HUES48 (cell line): Measurements from ENCODE around the gene ARMC9.

Experiments used
- H3K27ac ChIP-seq: one replicate; pipeline ENCODE4 v1.7.0; 2013; ENCODE audit warnings: low read depth, low read length, inconsistent platforms
- H3K27me3 ChIP-seq: 2 replicates; pipeline ENCODE4 v1.6.1; 2013; ENCODE audit warnings: mild to moderate bottlenecking, low read length; ENCODE audit not compliant: control insufficient read depth, insufficient read depth
- H3K36me3 ChIP-seq: 2 replicates; pipeline ENCODE4 v1.6.1; 2013; ENCODE audit warnings: low read length; ENCODE audit not compliant: control insufficient read depth, insufficient read depth
- H3K4me1 ChIP-seq: 2 replicates; pipeline ENCODE4 v1.6.1; 2013; ENCODE audit warnings: mild to moderate bottlenecking, low read length; ENCODE audit not compliant: control insufficient read depth, insufficient read depth
- H3K4me3 ChIP-seq: 2 replicates; pipeline ENCODE4 v1.5.1; 2013; ENCODE audit warnings: mild to moderate bottlenecking, low read depth, low read length
- H3K9ac ChIP-seq: 2 replicates; pipeline ENCODE4 v1.6.1; 2013; ENCODE audit warnings: mild to moderate bottlenecking, low read depth, low read length, moderate library complexity
- H3K9me3 ChIP-seq: 2 replicates; pipeline ENCODE4 v1.6.1; 2013; ENCODE audit warnings: low read length; ENCODE audit not compliant: control insufficient read depth, insufficient read depth

ARMC9 gene

DNA sequence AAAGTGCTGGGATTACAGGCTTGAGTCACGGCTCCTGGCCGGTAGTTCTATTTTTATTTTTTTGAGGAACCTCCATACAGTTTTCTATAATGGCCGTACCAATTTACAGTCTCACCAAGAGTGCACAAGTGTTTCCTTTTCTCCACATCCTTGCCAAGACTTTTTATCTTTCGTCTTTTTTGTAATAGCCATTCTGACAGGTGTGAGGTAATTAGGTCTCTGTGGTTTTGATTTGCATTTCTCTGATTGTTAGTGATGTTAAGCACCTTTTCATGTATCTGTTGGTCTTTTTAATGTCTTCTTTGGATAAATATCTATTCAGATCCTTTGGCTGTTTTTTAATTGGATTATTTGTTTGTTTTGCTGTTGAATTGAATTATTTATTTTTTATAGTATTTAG, 9.3 kb downstream of the ARMC9 start:
- H3K9me3 ChIP-seq, result peaks cover 3% of the 10 kb centered on the region
- H3K27me3 ChIP-seq, result no peaks in the 10 kb centered on the region
- H3K36me3 ChIP-seq, result peaks cover 35% of the 10 kb centered on the region
- no peak overlapping the region for H3K9ac ChIP-seq
- no peak overlapping the region for H3K4me3 ChIP-seq
- no peak overlapping the region for H3K27ac ChIP-seq
- H3K4me1 ChIP-seq, result no peaks in the 10 kb centered on the region

- no peak overlapping the region for H3K9ac ChIP-seq
- H3K4me1 ChIP-seq, result no peaks in the 10 kb centered on the region
- H3K4me3 ChIP-seq, result no peak overlapping the region
- no peak overlapping the region for H3K27ac ChIP-seq
- H3K9me3 ChIP-seq, result no peaks in the 10 kb centered on the region
- H3K36me3 ChIP-seq, result peaks cover 56% of the 10 kb centered on the region
- no peaks in the 10 kb centered on the region for H3K27me3 ChIP-seq
These were observed 12.4 kb downstream of the ARMC9 start for GRCh38 chr2:231210782-231211181.

DNA sequence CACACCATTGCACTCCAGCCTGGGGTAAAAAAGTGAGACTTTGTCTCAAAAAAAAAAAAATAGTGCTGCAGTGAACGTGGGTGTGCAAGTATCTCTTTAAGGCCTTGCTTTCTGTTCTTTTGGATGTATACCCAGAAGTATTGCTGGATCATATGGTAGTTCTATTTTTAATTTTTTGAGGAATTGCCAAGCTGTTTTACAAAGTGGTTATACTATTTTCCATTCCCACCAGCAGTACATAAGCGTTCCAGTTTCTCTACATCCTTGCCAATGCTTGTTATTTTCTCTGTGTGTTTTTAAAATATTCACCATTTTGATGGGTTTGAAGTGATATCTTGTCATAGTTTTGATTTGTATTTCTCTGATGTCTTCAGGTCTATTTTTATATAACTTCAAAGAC, 13.1 kb downstream of the ARMC9 start:
- H3K36me3 ChIP-seq, result peaks cover 56% of the 10 kb centered on the region
- no peaks in the 10 kb centered on the region for H3K4me1 ChIP-seq
- H3K9ac ChIP-seq, result no peak overlapping the region
- no peak overlapping the region for H3K27ac ChIP-seq
- H3K4me3 ChIP-seq, result no peak overlapping the region
- H3K9me3 ChIP-seq, result no peaks in the 10 kb centered on the region
- H3K27me3 ChIP-seq, result no peaks in the 10 kb centered on the region

- H3K27ac ChIP-seq, result no peak overlapping the region
These were observed 14.0 kb downstream of the ARMC9 start for GRCh38 chr2:231212329-231212845.

DNA sequence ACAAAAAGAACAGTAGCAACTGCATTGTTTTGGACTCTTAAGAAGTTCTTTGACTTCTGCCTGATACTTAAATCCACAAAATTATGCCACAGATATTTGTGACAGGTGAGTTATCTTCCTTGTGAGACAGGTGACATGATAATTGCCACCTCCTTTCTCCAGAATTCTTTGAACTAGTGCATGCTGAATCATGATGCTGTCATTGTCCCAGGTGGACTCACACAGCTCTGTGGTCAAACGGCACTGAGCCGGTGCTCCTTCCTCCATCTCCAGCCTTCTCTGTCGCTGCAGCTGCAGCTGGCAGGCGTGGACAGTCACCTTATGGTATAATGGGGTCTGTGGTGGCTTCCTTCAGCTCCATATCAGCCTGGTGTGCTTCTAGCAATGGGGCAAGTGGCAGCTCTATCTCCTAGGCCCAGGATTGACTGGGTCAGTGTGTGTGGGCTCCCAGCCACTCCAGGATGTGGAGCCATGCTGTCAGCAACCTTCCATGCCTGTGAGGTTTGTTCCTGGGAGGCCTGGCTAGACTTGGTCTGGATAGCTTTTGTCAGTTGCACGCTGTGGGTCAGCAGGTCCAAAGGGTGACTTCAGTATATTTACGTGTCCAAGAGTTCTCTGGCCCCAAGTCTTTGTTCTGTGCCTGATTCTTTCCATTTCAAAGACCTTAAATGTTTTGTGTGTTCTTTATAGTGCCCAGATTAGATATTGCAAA, 15.7 kb downstream of the ARMC9 start:
- Histone ChIP-seq H3K27ac (no peak overlapping the region), H3K4me3 (no peak overlapping the region), H3K9me3 (no peaks in the 10 kb centered on the region), H3K4me1 (no peaks in the 10 kb centered on the region), H3K27me3 (no peaks in the 10 kb centered on the region), H3K36me3 (peaks cover 62% of the 10 kb centered on the region), H3K9ac (no peak overlapping the region)

More at GRCh38 chr2:231212329-231212845, 14.0 kb downstream of the ARMC9 start:
- Histone ChIP-seq H3K27me3 (no peaks in the 10 kb centered on the region), H3K36me3 (peaks cover 65% of the 10 kb centered on the region), H3K9me3 (no peaks in the 10 kb centered on the region), H3K4me3 (no peak overlapping the region), H3K4me1 (no peaks in the 10 kb centered on the region), H3K9ac (no peak overlapping the region)

DNA sequence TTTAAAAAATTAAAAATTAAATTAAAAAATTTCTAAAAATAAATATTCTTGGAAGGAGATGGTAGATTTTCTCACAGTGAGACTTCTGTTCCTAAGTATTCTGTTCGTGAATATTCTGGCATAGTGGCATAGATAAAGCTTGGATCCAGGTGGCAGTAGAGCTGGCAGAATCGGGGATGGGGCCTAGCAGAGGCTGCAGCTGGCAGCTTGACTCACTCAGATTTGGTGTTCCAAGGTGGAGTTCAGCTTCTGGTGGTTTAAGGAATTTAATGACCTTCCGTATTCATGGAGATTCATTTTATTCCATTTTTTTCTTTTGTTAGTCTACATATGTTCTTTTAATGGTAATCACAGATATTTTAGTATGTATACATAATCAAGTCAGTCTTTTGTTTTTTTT, 19.9 kb downstream of the ARMC9 start:
- Histone ChIP-seq H3K9ac (no peak overlapping the region), H3K36me3 (peaks cover 72% of the 10 kb centered on the region), H3K4me3 (no peak overlapping the region), H3K27ac (no peak overlapping the region), H3K27me3 (no peaks in the 10 kb centered on the region), H3K4me1 (no peaks in the 10 kb centered on the region), H3K9me3 (no peaks in the 10 kb centered on the region)

- Histone ChIP-seq H3K9me3 (no peaks in the 10 kb centered on the region), H3K27ac (no peak overlapping the region), H3K4me1 (no peaks in the 10 kb centered on the region), H3K36me3 (peaks cover 69% of the 10 kb centered on the region), H3K9ac (no peak overlapping the region), H3K4me3 (no peak overlapping the region), H3K27me3 (no peaks in the 10 kb centered on the region)
These were observed 20.9 kb downstream of the ARMC9 start for GRCh38 chr2:231219289-231219688.

- Histone ChIP-seq H3K9ac (no peak overlapping the region), H3K9me3 (no peaks in the 10 kb centered on the region), H3K27ac (no peak overlapping the region), H3K36me3 (peaks cover 60% of the 10 kb centered on the region), H3K4me3 (no peak overlapping the region), H3K4me1 (no peaks in the 10 kb centered on the region), H3K27me3 (no peaks in the 10 kb centered on the region)
These were observed 23.3 kb downstream of the ARMC9 start for GRCh38 chr2:231221761-231222160.

- Histone ChIP-seq H3K36me3 (peaks cover 53% of the 10 kb centered on the region), H3K4me3 (no peak overlapping the region), H3K27ac (no peak overlapping the region), H3K4me1 (0 out of 2 replicates have a peak, but pooled peaks cover under 1% of the 10 kb centered on the region), H3K27me3 (no peaks in the 10 kb centered on the region), H3K9ac (no peak overlapping the region), H3K9me3 (no peaks in the 10 kb centered on the region)
These were observed 24.0 kb downstream of the ARMC9 start for GRCh38 chr2:231222318-231223000.

DNA sequence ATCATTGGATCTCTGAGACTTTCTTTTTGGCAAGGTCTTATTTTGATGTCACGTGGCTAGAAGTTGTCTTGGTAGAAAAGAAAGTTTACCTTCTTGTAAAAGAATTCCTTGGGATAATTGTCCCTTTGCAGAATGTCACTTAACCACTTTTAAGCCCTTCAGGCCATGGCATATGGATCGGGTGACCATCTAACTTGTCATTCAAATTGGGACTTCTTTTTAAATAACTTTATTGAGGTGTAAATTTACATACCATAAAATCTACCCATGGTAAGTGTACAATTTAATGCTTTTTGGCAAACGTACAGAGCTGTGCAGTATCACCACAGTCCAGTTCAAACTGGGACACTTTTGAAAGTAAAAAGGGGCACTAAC, 24.6 kb downstream of the ARMC9 start:
- Histone ChIP-seq H3K36me3 (peaks cover 51% of the 10 kb centered on the region), H3K9me3 (no peaks in the 10 kb centered on the region), H3K27ac (no peak overlapping the region), H3K27me3 (no peaks in the 10 kb centered on the region), H3K4me3 (no peak overlapping the region), H3K4me1 (0 out of 2 replicates have a peak, but pooled peaks cover 3% of the 10 kb centered on the region), H3K9ac (no peak overlapping the region)

DNA sequence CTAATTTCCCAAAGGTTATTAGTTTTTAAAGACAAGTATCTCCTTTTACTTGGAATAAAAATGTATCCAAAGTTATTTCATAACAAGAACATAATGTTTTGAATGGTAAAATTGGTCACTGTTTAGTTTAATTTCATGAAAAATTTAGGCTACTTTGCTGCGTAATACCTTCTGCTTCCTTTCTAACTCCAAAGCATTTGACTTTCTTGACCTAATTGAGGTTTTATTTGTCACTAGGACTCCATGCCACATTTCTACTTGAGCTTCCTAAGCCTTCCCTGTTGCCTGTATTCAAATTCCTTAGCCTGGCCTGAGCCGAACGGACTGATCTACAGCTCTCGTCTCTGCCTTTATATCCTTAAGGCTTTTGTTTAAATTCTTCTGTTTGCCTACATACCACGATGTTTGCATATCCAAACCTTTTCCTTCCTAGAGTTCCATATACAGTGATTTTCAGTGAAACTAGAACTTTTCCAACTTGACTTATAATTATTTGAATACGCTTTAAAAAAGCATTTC, 25.1 kb downstream of the ARMC9 start:
- H3K9me3 ChIP-seq, result no peaks in the 10 kb centered on the region
- H3K4me3 ChIP-seq, result no peak overlapping the region
- H3K36me3 ChIP-seq, result peaks cover 48% of the 10 kb centered on the region
- peaks cover 8% of the 10 kb centered on the region; the same call in 1 of the 2 replicates for H3K4me1 ChIP-seq
- no peak overlapping the region for H3K27ac ChIP-seq
- H3K9ac ChIP-seq, result no peak overlapping the region
- no peaks in the 10 kb centered on the region for H3K27me3 ChIP-seq
